HG03139 (cell line): ENCODE data around the gene EMILIN2.

Experiments used
- ATAC-seq: cut with Tn5 transposase; IDR thresholded peaks from one replicate; pipeline ENCODE4 v1.9.1; 2021; ENCODE audit not compliant: unreplicated experiment

The EMILIN2 gene

GRCh38 chr18:2872095-2872494 is 25.3 kb downstream of the EMILIN2 start:
- no peak for ATAC-seq

GRCh38 chr18:2874765-2875164 is 28.0 kb downstream of the EMILIN2 start:
- no peak for ATAC-seq

GRCh38 chr18:2878656-2879330 is 32.0 kb downstream of the EMILIN2 start:
- no peak for ATAC-seq

- ATAC-seq, result no peak
Observed at GRCh38 chr18:2879889-2880288, 33.1 kb downstream of the EMILIN2 start.

- ATAC-seq, result no peak
Observed at GRCh38 chr18:2880473-2880872, 33.7 kb downstream of the EMILIN2 start.

GRCh38 chr18:2881088-2881839 is 34.5 kb downstream of the EMILIN2 start:
- ATAC-seq, result no peak

GRCh38 chr18:2881840-2882195 is 35.0 kb downstream of the EMILIN2 start:
- ATAC-seq, result no peak

GRCh38 chr18:2882201-2882600 is 35.4 kb downstream of the EMILIN2 start:
- ATAC-seq, result no peak

- ATAC-seq, result peak; percentile 72
Observed at GRCh38 chr18:2883076-2883735, 36.4 kb downstream of the EMILIN2 start.

- no peak for ATAC-seq
Observed at GRCh38 chr18:2884706-2885285, 38.0 kb downstream of the EMILIN2 start.

- no peak for ATAC-seq
Observed at GRCh38 chr18:2887470-2887869, 40.7 kb downstream of the EMILIN2 start.

GRCh38 chr18:2889761-2890192 is 43.0 kb downstream of the EMILIN2 start:
- ATAC-seq, result no peak

- ATAC-seq, result no peak
Observed at GRCh38 chr18:2890606-2891005, 43.8 kb downstream of the EMILIN2 start.

- ATAC-seq, result no peak
Observed at GRCh38 chr18:2891526-2892431, 45.0 kb downstream of the EMILIN2 start.

- no peak for ATAC-seq
Observed at GRCh38 chr18:2893056-2893455, 46.2 kb downstream of the EMILIN2 start.

GRCh38 chr18:2893676-2894075 is 46.9 kb downstream of the EMILIN2 start:
- ATAC-seq, result no peak

GRCh38 chr18:2894131-2894840 is 47.5 kb downstream of the EMILIN2 start:
- ATAC-seq, result no peak

GRCh38 chr18:2894841-2895370 is 48.1 kb downstream of the EMILIN2 start:
- no peak for ATAC-seq

GRCh38 chr18:2895391-2895790 is 48.6 kb downstream of the EMILIN2 start:
- no peak for ATAC-seq

GRCh38 chr18:2896990-2897389 is 50.2 kb downstream of the EMILIN2 start:
- ATAC-seq, result no peak
